Endodermal cell (in vitro differentiated cells): Measurements from ENCODE around the gene ITGA8. TPM values are rescaled to one million over a fixed set of nuclear protein-coding genes. Genes with fewer than 3 reads are reported as not detected.

ENCODE experiments used
- DNase-seq: peaks from one replicate; pipeline ENCODE4 v3.0.0-alpha.2; 2017
- H3K27ac ChIP-seq: 2 replicates; pipeline ENCODE4 v1.5.1; 2013; ENCODE audit warnings: mild to moderate bottlenecking, low read depth, low read length, moderate library complexity
- H3K27me3 ChIP-seq: 2 replicates; pipeline ENCODE4 v1.6.1; 2013; ENCODE audit warnings: mild to moderate bottlenecking, low read length, moderate library complexity; ENCODE audit not compliant: insufficient read depth, control insufficient read depth, poor library complexity, severe bottlenecking
- H3K36me3 ChIP-seq: 2 replicates; pipeline ENCODE4 v1.7.0; 2013; ENCODE audit warnings: mild to moderate bottlenecking, low read length, moderate library complexity; ENCODE audit not compliant: control insufficient read depth, insufficient read depth
- H3K4me1 ChIP-seq: one replicate; pipeline ENCODE4 v1.7.0; 2013; ENCODE audit warnings: low read length; ENCODE audit not compliant: control insufficient read depth, insufficient read depth
- H3K4me3 ChIP-seq: 2 replicates; pipeline ENCODE4 v1.5.1; 2013; ENCODE audit warnings: mild to moderate bottlenecking, low read length, moderate library complexity
- H3K9ac ChIP-seq: 2 replicates; pipeline ENCODE4 v1.6.1; 2013; ENCODE audit warnings: mild to moderate bottlenecking, low read length, moderate library complexity; ENCODE audit not compliant: poor library complexity, severe bottlenecking; ENCODE audit errors: extremely low read depth
- H3K9me3 ChIP-seq: 2 replicates; pipeline ENCODE4 v1.6.1; 2013; ENCODE audit warnings: mild to moderate bottlenecking, low read length, moderate library complexity; ENCODE audit not compliant: control insufficient read depth
- H3K27ac Mint-ChIP-seq: 2 replicates; pipeline ENCODE4 v1.8.0; 2020; ENCODE audit warnings: mixed read lengths
- H3K27me3 Mint-ChIP-seq: 2 replicates; pipeline ENCODE4 v1.8.0; 2021; ENCODE audit warnings: mild to moderate bottlenecking, mixed read lengths; ENCODE audit not compliant: insufficient read depth
- H3K36me3 Mint-ChIP-seq: 2 replicates; pipeline ENCODE4 v1.8.0; 2020; ENCODE audit warnings: low read depth, mixed read lengths
- H3K4me1 Mint-ChIP-seq: 2 replicates; pipeline ENCODE4 v1.8.0; 2020; ENCODE audit warnings: mixed read lengths
- H3K4me3 Mint-ChIP-seq: 2 replicates; pipeline ENCODE4 v1.8.0; 2020; ENCODE audit warnings: mild to moderate bottlenecking, moderate library complexity, mixed read lengths
- H3K9me3 Mint-ChIP-seq: 2 replicates; pipeline ENCODE4 v1.8.0; 2020; ENCODE audit warnings: mild to moderate bottlenecking, mixed read lengths
- CTCF ChIP-seq: fragments of 200-600 bp; sonication (generic); conservative IDR thresholded peaks from 2 replicates; pipeline ENCODE4 v1.5.0; 2021; ENCODE audit warnings: antibody characterized with exemption, mild to moderate bottlenecking
- WGBS, 2 experiments: methylation state at CpG; one replicate each; pipeline versions ENCODE4 v1.1.5 to v1.1.7; 2013; ENCODE audit warnings: missing lambda C conversion rate in 2 of 2, mixed read lengths in 1 of 2; ENCODE audit not compliant: insufficient coverage in 1 of 2, insufficient read length in 1 of 2; 5-methylcytosine and 5-hydroxymethylcytosine counted together
- total RNA-seq, 2 donors: library from RNA; stranded (reverse); fragmentation: NEBNext Ultra II Directional in 1 of 2; extraction: Animal tissue kit (Norgen Biotek cat#: 25700) in 1 of 2; gene quantifications; 2 replicates in 1 of 2; 3 replicates in 1 of 2; pipeline ENCODE4 v1.2.1, GENCODE V29; 2021

Gene ITGA8
- total RNA-seq, 2 donors from 2014 or later, result 0.24 to 0.40 TPM

GRCh38 chr10:15473396-15473767, 246.3 kb downstream of the ITGA8 start:
- H3K27ac ChIP-seq, result no peak overlapping the region
- TF ChIP-seq CTCF, result no peak
- H3K36me3 Mint-ChIP-seq, result no peaks in the 10 kb centered on the region
- H3K27me3 Mint-ChIP-seq, result peaks cover 42% of the 10 kb centered on the region
- no peaks in the 10 kb centered on the region for H3K9me3 Mint-ChIP-seq
- H3K27ac Mint-ChIP-seq, result peak overlapping the region; percentile 5
- DNase-seq, result no peak
- H3K4me1 Mint-ChIP-seq, result peaks cover 51% of the 10 kb centered on the region
- no peaks in the 10 kb centered on the region for H3K36me3 ChIP-seq
- no peaks in the 10 kb centered on the region for H3K9me3 ChIP-seq
- no peak overlapping the region for H3K9ac ChIP-seq
- peak overlapping the region; percentile 14 for H3K4me3 ChIP-seq
- H3K4me1 ChIP-seq, result peaks cover 14% of the 10 kb centered on the region
- 13 to 29% methylated on average over 4 to 5 of the region's 5 CpGs for WGBS, 2 experiments
- peak overlapping the region; percentile 7 for H3K4me3 Mint-ChIP-seq
- peaks cover 8% of the 10 kb centered on the region for H3K27me3 ChIP-seq

- Mint-ChIP-seq H3K27ac (peak overlapping the region; percentile 5), H3K27me3 (peaks cover 44% of the 10 kb centered on the region), H3K4me1 (peaks cover 45% of the 10 kb centered on the region), H3K9me3 (no peaks in the 10 kb centered on the region), H3K36me3 (no peaks in the 10 kb centered on the region), H3K4me3 (peak overlapping the region; percentile 7)
- Histone ChIP-seq H3K4me1 (peaks cover 14% of the 10 kb centered on the region), H3K27ac (no peak overlapping the region), H3K9ac (no peak overlapping the region), H3K9me3 (no peaks in the 10 kb centered on the region), H3K4me3 (peak overlapping the region; percentile 14), H3K36me3 (no peaks in the 10 kb centered on the region), H3K27me3 (peaks cover 8% of the 10 kb centered on the region)
- peak; percentile 80 for DNase-seq
- TF ChIP-seq CTCF, result no peak
- WGBS, 2 experiments, result 13 to 19% methylated on average over 6 to 16 of the region's 16 CpGs
Measured at GRCh38 chr10:15472431-15473395, 247.0 kb downstream of the ITGA8 start.

- H3K36me3 ChIP-seq, result no peaks in the 10 kb centered on the region
- 68 to 72% methylated on average over 3 to 6 of the region's 6 CpGs for WGBS, 2 experiments
- H3K4me3 Mint-ChIP-seq, result no peak overlapping the region
- peaks cover 46% of the 10 kb centered on the region for H3K27me3 Mint-ChIP-seq
- no peak overlapping the region for H3K9ac ChIP-seq
- H3K9me3 Mint-ChIP-seq, result no peaks in the 10 kb centered on the region
- H3K4me1 ChIP-seq, result peaks cover 14% of the 10 kb centered on the region
- peaks cover 39% of the 10 kb centered on the region for H3K4me1 Mint-ChIP-seq
- no peak for TF ChIP-seq CTCF
- peak overlapping the region; percentile 5 for H3K4me3 ChIP-seq
- no peak for DNase-seq
- H3K27me3 ChIP-seq, result peaks cover 8% of the 10 kb centered on the region
- H3K36me3 Mint-ChIP-seq, result no peaks in the 10 kb centered on the region
- H3K27ac Mint-ChIP-seq, result no peak overlapping the region
- no peaks in the 10 kb centered on the region for H3K9me3 ChIP-seq
- H3K27ac ChIP-seq, result no peak overlapping the region
Measured at GRCh38 chr10:15472008-15472407, 247.7 kb downstream of the ITGA8 start.
